Mesothelial cell of epicardium (in vitro differentiated cells): ENCODE measurements around the gene MAN1B1. TPM values are rescaled to one million over a fixed set of nuclear protein-coding genes. Genes with fewer than 3 reads are reported as not detected.

Source experiments
- DNase-seq, 2 experiments: peaks; one replicate each; pipeline ENCODE4 v3.0.0; 2021; ENCODE audit warnings: low spot score in 2 of 2; ENCODE audit not compliant: unreplicated experiment in 2 of 2
- H3K27ac Mint-ChIP-seq: 2 replicates; pipeline ENCODE4 v1.8.0; 2021; ENCODE audit warnings: mixed read lengths
- H3K27me3 Mint-ChIP-seq: 2 replicates; pipeline ENCODE4 v1.8.0; 2021; ENCODE audit warnings: low read depth, mixed read lengths
- H3K36me3 Mint-ChIP-seq: 2 replicates; pipeline ENCODE4 v1.8.0; 2021; ENCODE audit warnings: mixed read lengths
- H3K4me1 Mint-ChIP-seq: 2 replicates; pipeline ENCODE4 v1.8.0; 2021; ENCODE audit warnings: mixed read lengths
- H3K4me3 Mint-ChIP-seq: 2 replicates; pipeline ENCODE4 v1.8.0; 2021; ENCODE audit warnings: mild to moderate bottlenecking, moderate library complexity, mixed read lengths
- H3K9me3 Mint-ChIP-seq: 2 replicates; pipeline ENCODE4 v1.8.0; 2021; ENCODE audit warnings: mixed read lengths
- CTCF ChIP-seq: fragments of 200-600 bp; sonication (generic); IDR thresholded peaks from one replicate; pipeline ENCODE4 v1.5.0; 2021; ENCODE audit warnings: antibody characterized with exemption; ENCODE audit not compliant: unreplicated experiment
- total RNA-seq: library from RNA; stranded (reverse); gene quantifications from 3 replicates; pipeline ENCODE4 v1.2.1, GENCODE V29; 2021

MAN1B1 gene
- total RNA-seq, 1 donor from 2014 or later, result 65.1 TPM

DNA sequence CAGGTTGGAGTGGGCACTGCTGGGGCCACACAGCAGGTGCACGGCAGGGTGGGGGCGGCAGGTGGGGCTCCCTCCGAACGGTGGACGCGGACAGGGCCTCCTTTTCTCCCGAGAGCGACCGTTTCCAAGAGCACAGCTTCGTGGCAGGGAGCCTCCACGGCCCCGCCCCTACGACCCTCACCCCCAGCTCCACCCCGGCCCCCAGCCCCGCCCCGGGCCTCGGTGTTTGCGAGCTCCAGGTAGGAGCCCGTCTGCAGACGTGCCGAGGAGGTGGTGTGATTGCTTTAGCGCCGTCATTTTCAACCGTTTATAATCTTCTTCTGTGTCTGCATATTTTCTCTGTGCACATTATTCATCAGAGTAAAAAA, 61.0 kb downstream of the MAN1B1 start:
- Mint-ChIP-seq H3K4me1 (no peaks in the 10 kb centered on the region), H3K4me3 (no peak overlapping the region), H3K36me3 (no peaks in the 10 kb centered on the region), H3K27me3 (peaks cover 32% of the 10 kb centered on the region), H3K9me3 (no peaks in the 10 kb centered on the region), H3K27ac (no peak overlapping the region)
- TF ChIP-seq CTCF, result no peak
- DNase-seq, result no peak

DNA sequence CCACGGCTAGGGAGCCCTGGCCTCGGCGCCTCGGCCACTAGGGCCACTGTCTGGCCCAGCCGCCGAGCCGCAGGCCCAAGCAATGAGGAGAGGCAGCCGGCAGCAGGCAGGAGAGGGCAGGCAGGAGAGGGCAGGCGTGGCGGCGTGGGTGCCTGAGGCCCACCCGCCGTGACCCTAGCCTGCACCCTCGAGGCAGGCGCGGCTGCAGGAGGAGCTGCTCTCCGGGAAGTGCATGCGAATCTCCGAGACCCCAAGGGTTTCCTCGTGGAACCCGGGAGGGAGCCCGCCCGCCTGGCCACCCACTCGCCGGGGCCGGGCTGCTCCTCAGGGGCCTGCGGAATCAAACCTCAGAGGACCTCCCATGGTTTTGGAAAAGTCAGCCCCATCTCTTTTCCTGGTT, 61.5 kb downstream of the MAN1B1 start:
- DNase-seq, result no peak
- no peak for TF ChIP-seq CTCF
- Mint-ChIP-seq H3K27me3 (peaks cover 29% of the 10 kb centered on the region), H3K4me3 (no peak overlapping the region), H3K27ac (no peak overlapping the region), H3K9me3 (no peaks in the 10 kb centered on the region), H3K4me1 (no peaks in the 10 kb centered on the region), H3K36me3 (no peaks in the 10 kb centered on the region)

DNA sequence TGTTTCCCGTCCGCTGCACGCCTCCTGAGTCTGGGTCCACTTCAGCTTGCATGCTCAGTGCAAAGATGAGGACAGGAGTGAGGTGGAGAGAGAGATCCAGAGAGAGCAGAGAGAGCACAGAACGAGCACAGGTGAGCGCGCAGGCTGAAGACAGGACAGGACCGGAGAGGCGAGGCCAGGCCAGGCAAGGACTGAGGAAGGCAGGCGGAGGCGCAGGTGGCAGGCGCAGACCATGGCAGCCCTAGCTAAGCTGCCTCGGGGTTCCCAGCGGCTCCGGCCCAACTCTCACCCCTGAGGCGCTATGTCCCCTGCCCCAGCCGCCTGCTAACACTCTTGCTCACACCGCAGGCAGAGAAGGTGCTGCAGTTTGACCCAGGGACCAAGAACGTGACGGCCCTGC, 61.9 kb downstream of the MAN1B1 start:
- no peak for TF ChIP-seq CTCF
- Mint-ChIP-seq H3K27ac (no peak overlapping the region), H3K4me1 (no peaks in the 10 kb centered on the region), H3K9me3 (no peaks in the 10 kb centered on the region), H3K36me3 (no peaks in the 10 kb centered on the region), H3K27me3 (peaks cover 25% of the 10 kb centered on the region), H3K4me3 (no peak overlapping the region)
- DNase-seq, result no peak

DNA sequence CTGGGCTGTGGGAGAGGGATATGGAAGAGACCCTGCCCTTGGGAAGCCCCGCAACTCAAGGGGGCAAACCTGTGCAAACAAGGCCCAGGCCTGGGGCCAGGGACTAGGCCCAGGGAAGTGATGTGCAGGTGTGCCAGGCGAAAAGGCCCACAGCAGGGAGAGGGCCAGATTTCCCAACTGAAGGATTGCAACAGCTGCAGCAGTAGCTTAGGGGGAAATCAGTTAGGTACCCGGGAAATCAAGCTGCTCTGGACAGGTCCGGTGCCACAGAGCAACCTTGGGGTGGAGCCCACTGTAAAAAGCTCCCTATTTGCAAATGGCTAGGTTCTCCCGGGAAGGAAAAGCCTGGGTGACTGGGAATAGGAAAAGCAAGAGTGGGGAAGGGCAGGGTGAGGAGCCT, 62.6 kb downstream of the MAN1B1 start:
- Mint-ChIP-seq H3K4me3 (no peak overlapping the region), H3K27ac (no peak overlapping the region), H3K36me3 (no peaks in the 10 kb centered on the region), H3K4me1 (no peaks in the 10 kb centered on the region), H3K9me3 (no peaks in the 10 kb centered on the region), H3K27me3 (peaks cover 19% of the 10 kb centered on the region)
- no peak for TF ChIP-seq CTCF
- DNase-seq, result no peak

DNA sequence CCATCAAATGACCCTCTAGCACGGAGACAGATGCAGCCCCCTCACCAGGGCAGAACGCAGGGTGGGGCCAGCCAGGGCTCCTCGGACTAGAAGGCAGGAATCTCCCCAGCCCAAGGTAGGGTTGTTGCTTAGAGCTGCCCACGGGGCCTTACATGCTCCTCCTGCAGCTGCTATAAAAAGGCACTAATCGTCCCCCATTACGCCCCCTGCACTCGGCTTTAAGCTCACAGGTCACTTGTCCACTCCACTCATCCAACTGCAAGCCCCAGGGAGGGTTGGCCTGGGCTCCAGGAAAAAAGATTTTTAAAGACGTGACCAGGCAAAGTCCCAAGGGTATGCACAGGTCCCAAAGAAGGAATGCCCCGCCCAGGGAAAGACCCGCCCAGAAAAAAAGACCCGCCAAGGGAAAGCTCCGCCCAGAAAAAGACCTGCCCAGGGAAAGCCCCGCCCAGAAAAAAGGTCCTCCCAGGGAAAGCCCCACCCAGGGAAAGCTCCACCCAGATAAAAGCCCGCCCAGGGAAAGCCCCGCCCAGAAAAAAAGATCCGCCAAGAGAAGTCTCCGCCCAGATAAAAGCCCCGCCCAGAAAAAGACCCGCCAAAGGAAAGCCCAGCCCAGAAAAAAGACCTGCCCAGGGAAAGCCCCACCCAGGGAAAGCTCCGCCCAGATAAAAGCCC, 63.3 kb downstream of the MAN1B1 start:
- DNase-seq, result no peak
- Mint-ChIP-seq H3K9me3 (no peaks in the 10 kb centered on the region), H3K27me3 (peaks cover 26% of the 10 kb centered on the region), H3K4me1 (no peaks in the 10 kb centered on the region), H3K4me3 (no peak overlapping the region), H3K36me3 (no peaks in the 10 kb centered on the region), H3K27ac (no peak overlapping the region)
- TF ChIP-seq CTCF, result no peak
